ENCODE measurements around the gene BCLAF3.

DNA sequence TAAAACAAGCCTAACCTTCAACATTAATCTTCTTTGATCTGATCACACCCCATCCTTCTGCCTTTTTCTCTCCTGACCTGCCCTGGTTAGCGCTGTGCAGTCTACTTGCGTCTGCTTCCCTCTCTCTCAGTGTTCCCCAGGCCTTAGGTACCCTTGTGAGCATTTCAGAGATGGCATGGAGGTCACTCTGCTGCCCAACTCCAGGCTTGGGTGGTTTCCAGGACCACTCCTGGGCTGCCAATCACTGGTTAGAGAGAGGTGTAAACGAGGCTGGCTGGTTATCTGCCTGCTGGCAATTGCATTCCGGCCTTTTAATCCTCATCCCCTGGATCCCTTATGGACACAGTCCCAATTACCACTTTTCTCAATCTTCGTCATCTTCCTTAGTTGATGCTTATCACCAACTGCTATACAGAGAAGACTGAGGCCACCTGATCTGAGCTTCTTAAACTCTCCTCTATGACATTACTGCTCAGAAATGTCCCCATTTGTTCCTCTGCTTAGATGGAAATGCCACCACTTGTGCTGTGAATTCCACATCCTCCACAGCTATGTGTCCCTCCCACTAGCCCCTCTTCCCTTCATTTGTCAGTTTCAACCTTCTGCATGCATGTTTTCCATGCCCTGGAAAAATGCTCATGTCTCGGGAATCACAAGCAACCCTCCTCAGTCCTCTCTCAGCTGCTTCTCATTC, 29.0 kb upstream of the BCLAF3 start:
- TF ChIP-seq, protein P1, sequence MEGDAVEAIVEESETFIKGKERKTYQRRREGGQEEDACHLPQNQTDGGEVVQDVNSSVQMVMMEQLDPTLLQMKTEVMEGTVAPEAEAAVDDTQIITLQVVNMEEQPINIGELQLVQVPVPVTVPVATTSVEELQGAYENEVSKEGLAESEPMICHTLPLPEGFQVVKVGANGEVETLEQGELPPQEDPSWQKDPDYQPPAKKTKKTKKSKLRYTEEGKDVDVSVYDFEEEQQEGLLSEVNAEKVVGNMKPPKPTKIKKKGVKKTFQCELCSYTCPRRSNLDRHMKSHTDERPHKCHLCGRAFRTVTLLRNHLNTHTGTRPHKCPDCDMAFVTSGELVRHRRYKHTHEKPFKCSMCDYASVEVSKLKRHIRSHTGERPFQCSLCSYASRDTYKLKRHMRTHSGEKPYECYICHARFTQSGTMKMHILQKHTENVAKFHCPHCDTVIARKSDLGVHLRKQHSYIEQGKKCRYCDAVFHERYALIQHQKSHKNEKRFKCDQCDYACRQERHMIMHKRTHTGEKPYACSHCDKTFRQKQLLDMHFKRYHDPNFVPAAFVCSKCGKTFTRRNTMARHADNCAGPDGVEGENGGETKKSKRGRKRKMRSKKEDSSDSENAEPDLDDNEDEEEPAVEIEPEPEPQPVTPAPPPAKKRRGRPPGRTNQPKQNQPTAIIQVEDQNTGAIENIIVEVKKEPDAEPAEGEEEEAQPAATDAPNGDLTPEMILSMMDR (IDR thresholded peaks at IDR 0.05): no peak
- TF ChIP-seq, protein P2, sequence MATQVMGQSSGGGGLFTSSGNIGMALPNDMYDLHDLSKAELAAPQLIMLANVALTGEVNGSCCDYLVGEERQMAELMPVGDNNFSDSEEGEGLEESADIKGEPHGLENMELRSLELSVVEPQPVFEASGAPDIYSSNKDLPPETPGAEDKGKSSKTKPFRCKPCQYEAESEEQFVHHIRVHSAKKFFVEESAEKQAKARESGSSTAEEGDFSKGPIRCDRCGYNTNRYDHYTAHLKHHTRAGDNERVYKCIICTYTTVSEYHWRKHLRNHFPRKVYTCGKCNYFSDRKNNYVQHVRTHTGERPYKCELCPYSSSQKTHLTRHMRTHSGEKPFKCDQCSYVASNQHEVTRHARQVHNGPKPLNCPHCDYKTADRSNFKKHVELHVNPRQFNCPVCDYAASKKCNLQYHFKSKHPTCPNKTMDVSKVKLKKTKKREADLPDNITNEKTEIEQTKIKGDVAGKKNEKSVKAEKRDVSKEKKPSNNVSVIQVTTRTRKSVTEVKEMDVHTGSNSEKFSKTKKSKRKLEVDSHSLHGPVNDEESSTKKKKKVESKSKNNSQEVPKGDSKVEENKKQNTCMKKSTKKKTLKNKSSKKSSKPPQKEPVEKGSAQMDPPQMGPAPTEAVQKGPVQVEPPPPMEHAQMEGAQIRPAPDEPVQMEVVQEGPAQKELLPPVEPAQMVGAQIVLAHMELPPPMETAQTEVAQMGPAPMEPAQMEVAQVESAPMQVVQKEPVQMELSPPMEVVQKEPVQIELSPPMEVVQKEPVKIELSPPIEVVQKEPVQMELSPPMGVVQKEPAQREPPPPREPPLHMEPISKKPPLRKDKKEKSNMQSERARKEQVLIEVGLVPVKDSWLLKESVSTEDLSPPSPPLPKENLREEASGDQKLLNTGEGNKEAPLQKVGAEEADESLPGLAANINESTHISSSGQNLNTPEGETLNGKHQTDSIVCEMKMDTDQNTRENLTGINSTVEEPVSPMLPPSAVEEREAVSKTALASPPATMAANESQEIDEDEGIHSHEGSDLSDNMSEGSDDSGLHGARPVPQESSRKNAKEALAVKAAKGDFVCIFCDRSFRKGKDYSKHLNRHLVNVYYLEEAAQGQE (IDR thresholded peaks at IDR 0.05; ENCODE audit: insufficient read depth in 1 of 2, low read depth in 2 of 2, low read length in 1 of 2): no peak
- no peak for TF ChIP-seq SIN3A (IDR thresholded peaks at IDR 0.05; ENCODE audit: borderline replicate concordance, insufficient read depth, low read depth, low read length)
